Left colon (tissue), 2 donors: ENCODE measurements around the gene COPS9. TPM values are rescaled to one million over a fixed set of nuclear protein-coding genes. Genes with fewer than 3 reads are reported as not detected.

Experiments used
- ATAC-seq: fragments of 200-7000 bp; cut with Tn5 transposase; one replicate; pipeline ENCODE4 v1.9.1; 2020; ENCODE audit warnings: mild to moderate bottlenecking, moderate library complexity
- DNase-seq, 2 donors: peaks; one replicate each; pipeline ENCODE4 v3.0.0-alpha.2; 2020
- intact Hi-C, 2 donors: fragments of 100-400 bp; cut with DNase I in 1 of 2; cut with micrococcal nuclease in 1 of 2; formaldehyde crosslinking; loops; one replicate each; pipeline versions ENCODE4 v1.11.2 to v1.14.0; 2022; cut with DNase I, micrococcal nuclease
- total RNA-seq, 2 donors: library from RNA; stranded (reverse); fragmentation: NEBNext Ultra II Directional; extraction: Animal tissue kit (Norgen Biotek cat#: 25700); gene quantifications; one replicate each; pipeline ENCODE4 v1.2.1, GENCODE V29; 2021
- donor health status: DM: no; HTN: no; CAD: no.
- donor health status: DM: yes; HTN: yes; CAD: no.

COPS9 gene
- total RNA-seq, 2 donors from 2014 or later: 100.0 to 100 TPM

DNA sequence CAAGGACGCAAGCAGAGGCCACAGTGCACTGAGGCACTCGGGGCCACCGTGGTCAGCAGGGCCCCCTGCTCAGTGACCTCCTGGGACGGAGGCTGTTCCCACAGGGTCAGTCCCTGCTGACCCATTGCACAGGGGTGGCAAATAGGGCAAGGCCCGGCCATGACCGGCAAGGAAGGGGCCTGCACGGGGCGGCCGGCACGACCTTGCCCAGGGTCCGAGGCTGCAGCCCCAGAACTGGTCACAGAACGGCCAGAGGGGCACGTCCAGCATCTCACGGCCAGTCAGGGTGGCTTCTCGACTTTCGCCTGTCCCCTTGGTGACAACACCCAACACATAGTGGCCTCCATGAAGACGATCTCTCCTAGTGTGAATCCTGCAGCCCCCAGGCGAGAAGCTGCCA lies 31.9 kb upstream of the COPS9 start:
- ATAC-seq (no peak), DNase-seq (no peak)
- intact Hi-C loops: no loop called here

DNA sequence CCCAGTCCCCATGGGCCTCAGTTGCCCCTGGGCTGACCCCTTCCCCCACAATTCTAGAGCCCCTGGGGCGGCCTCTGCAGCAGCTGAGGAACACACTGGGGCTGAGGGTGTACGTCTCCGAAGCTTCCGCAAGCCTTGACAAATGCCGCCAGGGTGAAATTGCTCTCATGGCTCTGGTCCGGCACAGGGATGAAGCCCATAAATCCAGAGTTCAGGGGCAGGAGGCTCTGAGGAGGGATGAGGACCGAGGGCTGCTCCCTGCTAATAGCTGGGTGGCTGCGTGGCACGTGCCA lies 31.4 kb upstream of the COPS9 start:
- no peak for ATAC-seq
- intact Hi-C loops: no loop called here
- DNase-seq: no peak

DNA sequence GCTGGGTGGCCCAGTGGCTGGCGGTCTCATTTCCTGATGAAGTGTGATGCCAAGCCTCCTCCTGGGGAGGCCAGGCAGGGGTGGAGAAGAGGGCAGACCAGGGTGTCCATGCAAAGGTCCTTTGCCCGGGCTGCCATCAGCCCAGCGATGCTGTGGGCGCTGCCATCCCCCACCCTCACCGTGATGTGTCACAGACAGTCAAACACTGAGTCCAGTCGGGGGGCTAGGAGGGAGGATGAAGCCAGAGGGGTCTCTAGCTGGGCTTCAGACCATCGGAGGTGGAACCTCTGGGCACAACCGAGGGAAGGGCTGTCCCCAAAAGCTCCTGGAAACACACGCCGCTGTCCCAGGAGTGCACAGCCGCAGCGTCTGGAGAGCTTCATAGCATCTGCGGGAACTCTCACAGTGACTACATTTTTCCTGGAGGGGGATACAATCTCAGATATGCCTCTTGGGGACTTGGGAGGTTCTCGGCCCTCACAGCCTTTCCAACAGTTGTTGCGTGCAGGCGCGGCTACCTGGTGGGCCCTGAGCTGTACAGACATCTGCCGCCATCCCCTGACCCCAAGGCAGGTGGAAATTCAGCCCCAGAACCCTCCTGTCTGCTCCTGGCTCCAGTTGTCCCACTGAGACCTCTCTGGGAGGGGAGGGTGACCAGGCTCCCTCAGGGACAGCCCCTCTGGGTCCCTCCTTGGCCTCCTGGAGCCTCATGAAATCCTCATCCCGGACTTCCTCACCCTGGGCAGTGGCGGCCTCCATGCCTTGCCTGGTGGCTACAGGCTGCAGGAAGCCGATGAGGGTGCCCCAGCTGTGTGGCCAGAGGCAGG lies 30.9 kb upstream of the COPS9 start:
- intact Hi-C loops: no loop called here
- no peak for DNase-seq
- ATAC-seq: no peak

DNA sequence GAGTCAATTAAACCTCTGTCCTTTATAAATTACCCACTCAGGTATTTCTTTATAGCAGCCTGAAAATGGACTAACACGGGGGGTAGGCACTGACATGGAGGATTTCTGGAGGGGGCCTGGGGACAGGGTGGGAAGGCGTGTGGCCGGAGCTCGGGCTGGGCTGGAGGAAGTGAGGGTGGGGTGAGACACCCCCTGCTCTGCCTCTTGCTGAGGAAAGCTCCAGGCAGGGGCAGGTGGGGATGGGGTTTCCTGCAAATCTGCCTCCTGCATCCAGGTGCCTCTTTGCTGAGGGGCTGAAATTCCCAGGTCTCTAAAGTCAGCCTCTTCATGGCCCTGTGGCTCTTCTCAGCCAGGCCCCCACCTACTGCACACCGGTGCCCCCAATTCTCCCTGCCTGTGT lies 30.1 kb upstream of the COPS9 start:
- DNase-seq: no peak
- no peak for ATAC-seq
- intact Hi-C loops: no loop called here

DNA sequence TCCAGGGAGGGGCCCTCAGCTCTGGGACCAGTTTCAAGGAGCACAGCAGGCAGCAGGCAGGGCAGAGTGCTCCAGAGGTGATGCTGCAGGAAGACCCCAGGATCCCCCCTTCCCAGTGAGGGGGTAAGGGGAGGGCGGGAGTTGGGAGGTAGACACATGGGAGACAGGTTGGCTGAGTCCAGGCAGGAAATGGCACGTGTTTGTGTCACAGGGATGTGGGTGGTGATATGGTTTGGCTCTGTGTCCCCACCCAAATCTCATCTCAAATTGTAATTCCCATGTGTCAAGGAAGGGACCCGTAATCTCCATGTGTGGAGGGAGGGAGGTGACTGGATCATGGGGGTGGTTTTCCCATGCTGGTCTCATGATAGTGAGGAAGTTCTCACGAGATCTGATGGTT lies 29.6 kb upstream of the COPS9 start:
- no peak for DNase-seq
- ATAC-seq: no peak
- intact Hi-C loops: no loop called here

DNA sequence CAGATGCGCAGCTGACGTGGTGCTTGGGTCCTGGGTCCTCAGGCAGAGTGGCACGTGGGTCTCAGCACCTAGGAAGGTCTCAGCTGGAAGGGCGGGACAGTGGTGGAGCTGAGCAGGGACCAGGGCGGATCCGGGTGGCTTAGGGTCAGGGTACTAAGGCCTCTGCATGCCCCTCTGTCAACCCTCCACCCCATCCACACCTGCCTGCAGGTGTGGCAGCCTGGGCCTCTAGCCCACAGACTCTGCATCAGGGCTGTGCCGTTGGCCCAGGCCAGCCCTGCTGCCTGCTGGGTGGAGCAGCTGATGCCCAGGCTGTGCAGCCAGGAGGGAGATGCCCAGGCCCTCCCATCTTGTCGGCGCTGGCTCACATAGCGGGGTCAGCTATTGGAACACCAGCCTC lies 28.9 kb upstream of the COPS9 start:
- ATAC-seq (no peak), DNase-seq (no peak)
- intact Hi-C loops: no loop called here

DNA sequence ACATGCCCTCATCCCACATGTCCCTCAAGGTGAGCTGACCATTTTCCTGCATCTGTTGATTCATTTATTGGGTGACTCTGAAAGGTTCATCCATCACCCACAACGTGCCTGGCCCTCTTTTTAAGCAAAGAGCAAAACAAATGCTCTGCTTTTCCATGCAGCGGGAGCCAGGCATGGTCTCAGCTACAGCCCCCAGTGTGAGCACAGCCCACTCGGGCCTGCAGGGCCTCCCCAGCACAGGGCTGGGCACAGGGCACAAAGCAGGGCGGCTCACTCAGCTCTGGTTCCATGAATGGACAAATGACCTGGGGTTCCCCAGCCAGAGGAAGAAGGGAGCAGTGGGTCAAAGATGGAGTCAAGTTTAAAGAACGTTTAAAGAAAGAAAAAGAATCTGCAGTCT lies 28.5 kb upstream of the COPS9 start:
- intact Hi-C loops: no loop called here
- ATAC-seq: no peak
- no peak for DNase-seq

DNA sequence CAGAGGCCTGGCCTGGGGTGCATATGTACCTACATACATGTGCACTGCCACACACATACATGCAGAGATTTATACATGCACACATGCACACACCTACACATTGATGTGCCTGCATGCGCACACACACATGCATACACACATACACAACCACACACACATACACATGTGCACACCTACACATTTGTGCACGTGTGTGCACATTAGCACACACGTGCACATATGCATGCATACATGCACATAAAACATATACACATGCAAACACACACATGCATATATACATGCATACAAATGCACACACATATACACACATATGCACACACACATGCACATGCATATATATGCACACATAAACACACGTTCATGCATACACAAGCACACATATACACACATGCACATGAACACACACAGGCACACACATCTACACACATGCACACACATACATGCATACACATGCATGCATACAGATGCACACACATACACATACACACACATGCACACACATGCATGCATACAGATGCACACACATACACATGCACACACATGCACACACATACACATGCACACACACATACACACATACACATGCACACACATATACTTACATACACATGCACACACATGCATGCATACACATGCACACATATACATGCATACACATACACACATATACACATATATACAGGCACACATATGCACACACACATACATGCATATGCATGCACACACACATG lies 27.9 kb upstream of the COPS9 start:
- DNase-seq (no peak), ATAC-seq (no peak)
- intact Hi-C loops: no loop called here

DNA sequence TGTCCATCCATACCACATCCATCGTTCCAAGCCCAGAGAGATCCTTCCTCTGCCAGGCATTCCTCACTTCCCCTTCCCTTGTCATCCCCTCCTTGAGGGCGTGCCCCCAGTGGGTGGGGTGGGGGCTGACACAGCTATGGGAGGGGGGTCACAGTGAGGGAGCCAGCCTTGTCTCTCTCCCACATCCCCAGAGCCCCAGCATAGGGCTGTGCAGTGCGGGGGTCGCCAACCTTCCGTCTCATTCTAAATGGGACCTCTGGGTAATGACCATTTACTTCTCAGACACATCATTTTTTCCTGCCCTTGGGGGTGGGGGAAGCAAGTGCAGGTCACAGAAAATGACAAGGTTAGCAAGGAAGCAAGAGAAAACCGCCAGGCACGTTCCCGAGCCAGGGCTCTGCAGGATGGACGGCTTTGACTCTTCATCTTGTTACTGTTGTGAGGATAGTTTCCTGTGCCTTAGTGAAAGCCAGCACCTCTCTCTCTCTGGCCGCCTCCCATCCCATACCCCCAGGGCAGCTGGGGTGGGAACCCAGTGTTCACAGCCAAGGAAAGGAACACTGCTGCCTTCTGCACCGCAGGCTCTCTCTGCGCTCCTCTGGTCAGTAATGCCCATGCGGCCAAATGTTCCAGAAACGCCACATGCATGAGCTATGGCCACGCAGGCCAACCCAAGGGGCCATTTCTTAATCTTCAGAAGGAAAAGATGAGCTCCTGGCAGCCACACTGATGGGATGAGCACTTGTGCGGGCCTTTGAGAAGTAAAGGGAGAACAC lies 27.0 kb upstream of the COPS9 start:
- intact Hi-C loops: no loop called here
- DNase-seq (no peak), ATAC-seq (no peak)

DNA sequence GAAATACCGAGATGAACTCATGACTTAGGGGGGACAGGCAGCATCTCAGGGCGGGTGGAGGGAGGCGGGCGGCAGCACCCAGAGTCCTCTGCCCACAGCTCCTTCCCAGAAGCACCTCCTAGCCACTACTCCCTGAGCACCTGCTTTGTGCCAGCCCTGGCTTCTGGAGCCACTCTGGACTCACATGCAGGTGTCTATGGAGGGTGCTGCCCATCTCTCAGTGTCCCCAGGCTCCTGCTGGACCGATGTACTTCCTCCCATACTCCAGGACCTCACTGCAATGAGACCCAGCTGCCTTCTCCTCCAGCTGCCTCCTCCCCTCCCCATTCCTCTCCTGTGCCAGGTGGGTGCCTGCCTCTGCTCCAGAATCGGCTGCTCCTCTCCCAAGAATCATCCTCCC lies 26.4 kb upstream of the COPS9 start:
- ATAC-seq: no peak
- intact Hi-C loops: no loop called here
- no peak for DNase-seq

DNA sequence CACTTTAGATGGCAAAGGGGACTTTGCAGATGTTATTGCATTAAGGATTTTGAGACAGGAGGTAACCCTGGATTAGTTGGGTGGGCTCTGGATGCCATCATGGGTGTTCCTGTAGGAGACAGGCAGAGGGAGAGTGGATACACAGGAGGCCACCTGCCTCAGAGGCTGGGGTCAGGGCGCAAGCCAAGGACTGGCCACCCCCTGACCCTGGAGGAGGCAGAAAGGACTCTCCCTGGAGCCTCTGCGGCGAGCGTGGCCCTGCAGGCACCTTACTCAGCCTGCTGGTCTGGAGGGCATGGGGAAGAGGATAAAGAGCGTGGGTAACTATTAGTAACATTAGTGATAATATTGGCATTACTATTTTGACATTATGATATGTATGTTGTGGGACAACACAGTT lies 25.9 kb upstream of the COPS9 start:
- ATAC-seq: no peak
- intact Hi-C loops: no loop called here
- DNase-seq: no peak

DNA sequence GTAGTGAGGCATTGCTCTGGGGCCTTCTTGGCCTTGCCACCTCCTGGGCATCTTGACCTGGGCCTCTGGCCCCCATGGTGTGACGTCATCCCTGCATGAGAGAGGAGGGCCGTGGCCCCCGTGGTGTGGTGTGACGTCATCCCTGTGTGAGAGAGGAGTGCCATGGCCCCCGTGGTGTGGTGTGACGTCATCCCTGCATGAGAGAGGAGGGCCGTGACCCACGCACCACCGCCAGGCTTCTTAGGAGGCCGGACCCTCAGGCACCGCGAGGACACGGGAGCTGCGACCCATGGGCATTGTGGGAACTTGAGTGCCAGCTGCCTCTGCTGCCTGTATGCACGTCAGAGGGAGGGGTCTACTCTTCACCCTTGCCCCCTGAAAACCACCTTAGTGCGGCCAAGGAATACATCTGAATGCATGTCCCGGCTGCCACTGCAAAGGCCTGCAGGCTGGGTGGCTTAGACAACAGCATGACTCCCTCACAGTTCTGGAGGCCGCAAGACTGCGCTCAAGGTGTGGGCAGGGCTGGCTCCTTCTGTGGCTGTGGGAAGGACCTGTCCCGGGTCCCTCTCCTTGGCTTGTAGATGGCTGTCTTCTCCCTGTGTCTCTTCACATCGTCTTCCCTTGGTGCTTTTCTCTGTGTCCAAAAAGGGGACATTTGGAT lies 25.1 kb upstream of the COPS9 start:
- DNase-seq: no peak
- no peak for ATAC-seq
- intact Hi-C loops: no loop called here

DNA sequence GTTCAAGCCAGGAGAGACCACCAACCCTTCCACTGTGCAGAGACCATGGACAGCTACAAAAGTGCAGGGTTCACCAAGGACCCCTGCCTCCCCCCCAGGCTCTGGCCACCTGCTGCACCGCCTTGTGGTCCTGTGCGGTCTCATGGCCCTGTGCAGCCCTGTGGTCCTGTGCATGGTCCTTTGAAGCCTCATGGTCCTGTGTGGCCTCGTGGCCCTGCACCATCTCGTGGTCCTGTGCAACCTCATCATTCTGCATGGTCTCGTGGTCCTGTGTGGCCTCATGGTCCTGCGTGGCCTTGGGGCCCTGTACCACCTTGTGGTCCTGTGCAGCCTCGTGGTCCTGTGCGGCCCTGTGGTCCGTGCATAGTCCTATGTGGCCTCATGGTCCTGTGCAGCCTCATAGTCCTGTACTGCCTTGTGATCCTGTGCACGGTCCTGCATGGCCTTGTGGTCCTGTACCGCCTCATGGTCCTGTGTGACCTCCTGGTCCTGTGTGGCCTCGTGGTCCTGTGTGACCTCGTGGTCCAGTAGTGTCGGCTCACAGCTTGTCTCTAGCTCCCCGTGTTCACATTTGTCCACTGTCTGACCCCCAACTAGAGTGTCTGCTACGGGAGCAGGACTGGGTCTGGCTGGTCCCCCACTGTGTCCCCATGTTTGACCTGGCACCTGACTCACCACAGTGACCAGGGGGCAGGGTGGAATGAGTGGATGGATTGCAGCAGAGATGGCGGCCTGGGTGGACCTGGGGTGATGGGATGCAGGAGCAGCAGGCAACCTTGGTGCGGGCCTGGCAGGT lies 24.4 kb upstream of the COPS9 start:
- intact Hi-C loops: no loop called here
- ATAC-seq (no peak), DNase-seq (no peak)

DNA sequence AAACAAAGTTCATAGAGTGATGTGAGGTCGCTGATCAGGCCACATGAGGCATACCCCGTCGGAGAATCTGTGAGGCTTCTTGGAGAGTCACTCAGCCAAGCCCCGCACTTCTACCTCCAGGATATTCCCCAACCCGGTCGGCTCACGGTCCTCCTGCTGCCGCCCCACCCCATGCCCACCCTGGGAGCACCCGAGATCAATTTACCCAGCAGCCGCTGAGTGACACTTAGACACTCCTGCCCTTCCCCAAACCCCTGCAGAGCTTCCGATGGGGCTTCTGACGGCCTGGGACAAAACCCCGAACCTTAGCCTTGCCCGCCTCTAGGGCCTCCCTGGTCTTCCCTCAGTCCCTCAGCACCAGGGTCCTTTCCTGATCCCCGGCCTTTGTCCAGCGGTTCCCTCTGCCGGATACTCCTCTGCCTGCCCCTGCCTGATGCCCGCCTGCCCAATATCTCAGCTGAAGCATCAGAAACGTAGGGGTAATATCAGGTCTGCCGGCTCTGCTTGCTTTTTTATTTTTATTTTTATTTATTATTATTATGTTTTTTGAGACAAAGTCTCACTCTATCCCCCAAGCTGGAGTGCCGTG lies 23.2 kb upstream of the COPS9 start:
- ATAC-seq (no peak), DNase-seq (no peak)
- intact Hi-C loops: no loop called here

DNA sequence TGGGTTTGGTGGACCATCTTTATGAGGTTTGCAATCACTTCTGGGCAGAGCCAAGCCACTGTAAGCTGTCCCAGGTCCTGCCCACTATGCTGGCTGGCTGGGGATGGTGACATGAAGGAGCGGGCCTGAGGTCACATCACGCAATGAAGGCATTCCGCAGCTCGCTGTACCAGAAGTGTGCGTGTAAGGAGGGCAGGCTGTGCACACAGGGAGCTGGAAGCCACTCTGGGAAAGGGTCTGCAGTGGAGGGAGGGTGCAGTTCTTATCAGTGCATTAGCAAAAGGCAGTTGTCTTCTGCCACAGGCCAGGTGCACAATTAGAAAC lies 21.0 kb upstream of the COPS9 start:
- no peak for ATAC-seq
- intact Hi-C loops: no loop called here
- no peak for DNase-seq

DNA sequence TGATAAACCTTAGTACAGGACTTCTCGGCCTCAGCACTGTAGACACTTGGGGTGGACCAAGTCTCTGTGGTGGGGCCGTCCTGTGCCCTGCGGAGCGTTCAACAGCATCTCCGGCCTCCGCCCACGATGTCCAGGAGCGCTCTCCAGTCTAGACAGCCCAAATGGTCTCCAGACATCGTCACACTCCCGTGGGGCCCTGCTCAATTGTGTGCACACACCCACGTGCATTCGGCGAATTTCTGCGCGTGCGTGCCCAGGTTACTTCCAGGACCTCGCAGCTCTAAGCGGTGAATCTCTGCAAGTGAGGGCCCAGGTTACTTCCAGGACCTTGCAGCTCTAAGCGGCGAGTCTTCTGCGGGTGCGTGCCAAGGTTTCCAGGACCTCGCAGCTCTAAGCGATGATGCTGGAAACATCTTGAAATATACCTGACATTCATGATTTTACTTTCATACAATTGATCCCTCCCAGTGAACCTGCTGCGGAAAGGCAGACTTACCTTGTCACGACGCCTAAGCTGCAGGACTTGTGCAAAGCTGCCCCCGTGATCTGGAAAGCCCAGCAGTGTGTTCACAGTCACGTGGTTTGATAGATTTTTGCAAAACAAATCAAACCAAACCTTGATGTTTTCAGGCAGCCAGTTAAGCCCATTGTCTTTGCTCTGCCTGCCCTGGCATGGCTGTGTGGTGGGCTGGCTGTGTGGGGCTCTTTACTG lies 20.5 kb upstream of the COPS9 start:
- no peak for ATAC-seq
- no peak for DNase-seq
- intact Hi-C loops: no loop called here

DNA sequence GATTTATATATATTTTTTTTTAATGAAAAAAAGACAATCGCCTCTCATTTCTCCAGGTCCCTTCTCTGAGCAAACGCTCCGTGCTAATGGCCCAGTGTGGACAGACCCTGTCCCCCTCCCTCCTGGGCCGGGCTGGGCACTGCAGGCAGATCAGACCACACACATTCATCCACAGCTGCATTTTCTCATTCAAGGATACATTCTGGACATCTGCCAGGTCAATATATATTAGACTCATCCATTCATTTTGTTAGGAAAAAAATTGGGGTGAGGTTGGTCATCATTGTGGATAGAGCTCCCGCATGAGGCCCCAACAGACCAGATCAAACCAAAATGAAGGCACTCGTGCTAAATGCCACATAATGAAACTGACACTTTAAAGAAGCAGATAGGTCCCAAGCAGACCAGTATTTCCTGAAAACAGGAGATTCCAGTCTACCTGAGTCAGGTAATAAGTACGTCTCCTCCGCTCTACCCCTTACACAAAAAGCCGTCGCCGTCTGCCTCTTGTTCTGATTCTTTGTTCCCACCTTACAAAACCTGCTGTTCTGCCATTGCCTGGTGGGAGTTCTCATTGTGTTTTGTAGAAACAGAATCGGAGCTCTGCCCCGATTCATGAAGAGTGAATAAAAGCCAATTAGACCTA lies 19.8 kb upstream of the COPS9 start:
- ATAC-seq (no peak), DNase-seq (no peak)
- intact Hi-C loops: no loop called here
